Natural killer cell treated with Interleukin-12 subunit alpha and Interleukin-12 subunit beta and Interleukin-15 and Interleukin-18, amount 100 ng/mL, for 72 hours (primary cell): ENCODE measurements around the gene IGSF11. TPM values are rescaled to one million over a fixed set of nuclear protein-coding genes. Genes with fewer than 3 reads are reported as not detected.
"Not testable (repeated sequence)": the region's sequence is repeated elsewhere in the genome, so short reads cannot be mapped to it uniquely, and the experiment has no call there.

ENCODE experiments used
- ATAC-seq, 2 donors: fragments of 150-1000 bp; cut with Tn5 transposase in 1 of 2; sonication (Bioruptor Pico), chemical (Tn5 transposase) in 1 of 2; 2 replicates each; pipeline ENCODE4 v1.10.0; 2021
- DNase-seq: peaks from one replicate; pipeline ENCODE4 v3.0.0; 2022; ENCODE audit warnings: low spot score
- H3K27ac Mint-ChIP-seq, 2 donors: 1 replicate in 1 of 2; 2 replicates in 1 of 2; pipeline ENCODE4 v1.8.0; 2022; ENCODE audit warnings: mixed read lengths in 2 of 2, mild to moderate bottlenecking in 1 of 2, moderate library complexity in 1 of 2
- H3K27me3 Mint-ChIP-seq, 2 donors: 1 replicate in 1 of 2; 2 replicates in 1 of 2; pipeline ENCODE4 v1.8.0; 2022; ENCODE audit warnings: mixed read lengths in 2 of 2
- H3K36me3 Mint-ChIP-seq: one replicate; pipeline ENCODE4 v1.8.0; 2022; ENCODE audit warnings: mixed read lengths
- H3K4me1 Mint-ChIP-seq, 2 donors: 1 replicate in 1 of 2; 2 replicates in 1 of 2; pipeline ENCODE4 v1.8.0; 2022; ENCODE audit warnings: low read depth in 2 of 2, mixed read lengths in 2 of 2, mild to moderate bottlenecking in 1 of 2
- H3K4me3 Mint-ChIP-seq: one replicate; pipeline ENCODE4 v1.8.0; 2022; ENCODE audit warnings: mixed read lengths
- H3K9me3 Mint-ChIP-seq: 2 replicates; pipeline ENCODE4 v1.8.0; 2022; ENCODE audit warnings: mixed read lengths
- total RNA-seq, 2 donors: library from RNA; stranded (reverse); gene quantifications; one replicate each; pipeline ENCODE4 v1.2.3, GENCODE V29; 2022

IGSF11 gene
- total RNA-seq, 2 donors from 2014 or later, result 0.17 to 0.33 TPM

DNA sequence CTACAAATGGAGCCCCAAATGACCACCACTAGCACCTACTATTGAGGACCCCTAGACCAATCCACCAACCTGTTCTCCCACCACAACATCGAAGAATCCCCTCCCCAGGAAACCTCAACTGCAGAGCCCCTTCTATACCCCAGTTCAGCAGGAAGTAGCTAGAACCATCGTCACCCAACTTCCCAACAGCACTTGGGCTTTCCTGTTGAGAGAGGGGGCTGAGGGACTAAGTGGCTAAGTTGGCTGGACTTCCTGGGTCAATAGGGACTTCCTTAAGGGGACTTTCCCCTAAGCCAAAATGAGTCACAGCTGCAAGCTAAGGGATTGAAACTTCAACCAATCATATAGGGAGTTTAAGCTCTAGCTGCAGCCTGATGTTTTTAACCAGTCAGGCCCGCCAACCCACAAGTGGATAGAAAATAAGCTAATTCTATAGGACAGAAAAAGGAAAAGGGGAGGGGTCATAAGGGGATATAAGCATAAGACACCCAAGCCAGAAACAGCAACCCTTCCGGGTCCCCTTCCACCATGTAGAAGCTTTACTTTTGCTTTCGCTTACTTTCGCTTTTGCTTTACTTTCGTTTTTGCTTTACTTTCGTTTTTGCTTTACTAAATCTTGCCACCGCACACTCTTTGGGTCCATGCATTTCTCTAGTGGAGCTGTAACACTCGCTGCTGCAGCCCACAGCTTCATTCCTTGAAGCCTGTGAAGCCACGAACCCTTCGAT lies 183.0 kb downstream of the IGSF11 start:
- H3K36me3 Mint-ChIP-seq, H3K27me3 Mint-ChIP-seq, DNase-seq: not testable (repeated sequence)
- peaks cover 10% of the 10 kb centered on the region for H3K9me3 Mint-ChIP-seq
- H3K27ac Mint-ChIP-seq, result peak overlapping the region; percentile 66 to 75
- H3K4me3 Mint-ChIP-seq, result peak overlapping the region; percentile 85
- peak; percentile 72 to 79 for ATAC-seq
- H3K4me1 Mint-ChIP-seq, result peaks cover 12 to 14% of the 10 kb centered on the region in 2 donors

- Mint-ChIP-seq H3K9me3 (peaks cover 10% of the 10 kb centered on the region), H3K27ac (peak overlapping the region in 1 of 2 donors; percentile 75), H3K4me3 (no peak overlapping the region), H3K36me3 (peaks cover 5% of the 10 kb centered on the region), H3K27me3 (peaks cover 0 to 6% of the 10 kb centered on the region in 2 donors), H3K4me1 (peaks cover 12 to 14% of the 10 kb centered on the region in 2 donors)
- ATAC-seq, result no peak
- DNase-seq, result no peak
These were observed 184.0 kb downstream of the IGSF11 start for GRCh38 chr3:118850687-118851086.

Other genes starting within 250 kb of the IGSF11 start
- gene TEX55, start 111.3 kb upstream of the IGSF11 start, total RNA-seq, result not detected
- not detected for gene UPK1B, start 138.8 kb upstream of the IGSF11 start, total RNA-seq
- 10 to 100 TPM; 34.3 to 38.4 TPM for gene B4GALT4, start 206.0 kb upstream of the IGSF11 start, total RNA-seq